Measurements from ENCODE around the gene GBX2. TPM values are rescaled to one million over a fixed set of nuclear protein-coding genes. Genes with fewer than 3 reads are reported as not detected.

The GBX2 gene
- total RNA-seq, 1 donor, result not detected

DNA sequence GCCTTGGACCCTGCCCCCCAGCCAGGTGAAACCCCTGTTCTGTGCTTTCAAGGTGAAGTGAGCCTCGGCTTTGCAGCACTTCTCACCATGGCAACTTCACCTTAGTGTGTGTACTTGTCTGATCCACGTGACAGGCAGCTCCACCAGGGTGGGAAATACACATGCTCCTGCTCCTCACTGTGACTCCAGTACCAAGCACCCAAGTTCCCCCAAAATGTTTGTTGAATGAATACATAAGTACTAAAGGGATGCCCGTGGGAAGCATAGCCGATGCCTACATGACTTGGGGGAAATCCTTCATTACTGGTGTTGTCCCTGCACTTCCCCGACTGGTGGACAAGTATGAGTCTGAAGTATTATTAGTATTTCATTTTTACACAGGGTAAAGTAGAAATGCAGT is 41.8 kb upstream of the GBX2 start:
- DNase-seq (ENCODE audit: insufficient read length, low spot score, missing footprints), result no peak
- Histone ChIP-seq H3K4me3 (ENCODE audit: insufficient read depth, low read length) (no peak overlapping the region), H2AFZ (ENCODE audit: low read length) (no peak overlapping the region), H3K36me3 (ENCODE audit: insufficient read depth, low read length) (no peaks in the 10 kb centered on the region), H3K27ac (ENCODE audit: low read depth, low read length) (no peak overlapping the region), H3K79me2 (ENCODE audit: insufficient read depth, low read length) (no peaks in the 10 kb centered on the region), H3K4me1 (ENCODE audit: insufficient read depth, low read length) (no peaks in the 10 kb centered on the region), H3K27me3 (ENCODE audit: insufficient read depth, low read length) (peaks cover 7% of the 10 kb centered on the region), H4K20me1 (ENCODE audit: insufficient read depth, low read length) (no peaks in the 10 kb centered on the region), H3K4me2 (ENCODE audit: insufficient read depth, low read length) (no peak overlapping the region), H3K9me3 (ENCODE audit: low read depth, low read length) (no peaks in the 10 kb centered on the region)
- TF ChIP-seq, protein P1, sequence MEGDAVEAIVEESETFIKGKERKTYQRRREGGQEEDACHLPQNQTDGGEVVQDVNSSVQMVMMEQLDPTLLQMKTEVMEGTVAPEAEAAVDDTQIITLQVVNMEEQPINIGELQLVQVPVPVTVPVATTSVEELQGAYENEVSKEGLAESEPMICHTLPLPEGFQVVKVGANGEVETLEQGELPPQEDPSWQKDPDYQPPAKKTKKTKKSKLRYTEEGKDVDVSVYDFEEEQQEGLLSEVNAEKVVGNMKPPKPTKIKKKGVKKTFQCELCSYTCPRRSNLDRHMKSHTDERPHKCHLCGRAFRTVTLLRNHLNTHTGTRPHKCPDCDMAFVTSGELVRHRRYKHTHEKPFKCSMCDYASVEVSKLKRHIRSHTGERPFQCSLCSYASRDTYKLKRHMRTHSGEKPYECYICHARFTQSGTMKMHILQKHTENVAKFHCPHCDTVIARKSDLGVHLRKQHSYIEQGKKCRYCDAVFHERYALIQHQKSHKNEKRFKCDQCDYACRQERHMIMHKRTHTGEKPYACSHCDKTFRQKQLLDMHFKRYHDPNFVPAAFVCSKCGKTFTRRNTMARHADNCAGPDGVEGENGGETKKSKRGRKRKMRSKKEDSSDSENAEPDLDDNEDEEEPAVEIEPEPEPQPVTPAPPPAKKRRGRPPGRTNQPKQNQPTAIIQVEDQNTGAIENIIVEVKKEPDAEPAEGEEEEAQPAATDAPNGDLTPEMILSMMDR (IDR thresholded peaks at IDR 0.05; ENCODE audit: extremely low read depth, low read depth, low read length), result no peak

DNA sequence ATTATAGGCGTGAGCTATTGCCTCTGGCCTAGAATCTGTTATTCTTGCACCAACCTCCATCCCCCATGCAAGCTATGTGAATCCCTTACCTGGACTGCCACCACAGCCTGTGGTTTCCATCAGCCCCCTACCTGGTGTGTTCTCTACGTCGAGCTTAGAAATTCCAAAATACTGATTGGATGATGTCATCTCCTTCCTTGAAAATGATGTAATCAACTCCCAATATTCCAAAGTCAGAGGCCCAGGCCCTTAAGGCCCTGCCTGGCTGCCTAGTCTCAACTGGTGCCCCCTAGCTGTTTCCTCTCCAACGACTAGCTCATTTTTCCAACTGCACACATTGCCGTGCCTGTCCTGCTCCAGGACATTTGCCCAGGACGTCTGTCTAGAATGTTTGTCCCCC is 41.3 kb upstream of the GBX2 start:
- TF ChIP-seq, protein P1 (IDR thresholded peaks at IDR 0.05; ENCODE audit: extremely low read depth, low read depth, low read length), result no peak
- Histone ChIP-seq H3K36me3 (ENCODE audit: insufficient read depth, low read length) (no peaks in the 10 kb centered on the region), H3K27ac (ENCODE audit: low read depth, low read length) (no peak overlapping the region), H2AFZ (ENCODE audit: low read length) (no peak overlapping the region), H4K20me1 (ENCODE audit: insufficient read depth, low read length) (no peaks in the 10 kb centered on the region), H3K4me1 (ENCODE audit: insufficient read depth, low read length) (no peaks in the 10 kb centered on the region), H3K27me3 (ENCODE audit: insufficient read depth, low read length) (peaks cover 7% of the 10 kb centered on the region), H3K9me3 (ENCODE audit: low read depth, low read length) (no peaks in the 10 kb centered on the region), H3K79me2 (ENCODE audit: insufficient read depth, low read length) (no peaks in the 10 kb centered on the region), H3K4me3 (ENCODE audit: insufficient read depth, low read length) (no peak overlapping the region), H3K4me2 (ENCODE audit: insufficient read depth, low read length) (no peak overlapping the region)
- DNase-seq (ENCODE audit: insufficient read length, low spot score, missing footprints), result no peak

DNA sequence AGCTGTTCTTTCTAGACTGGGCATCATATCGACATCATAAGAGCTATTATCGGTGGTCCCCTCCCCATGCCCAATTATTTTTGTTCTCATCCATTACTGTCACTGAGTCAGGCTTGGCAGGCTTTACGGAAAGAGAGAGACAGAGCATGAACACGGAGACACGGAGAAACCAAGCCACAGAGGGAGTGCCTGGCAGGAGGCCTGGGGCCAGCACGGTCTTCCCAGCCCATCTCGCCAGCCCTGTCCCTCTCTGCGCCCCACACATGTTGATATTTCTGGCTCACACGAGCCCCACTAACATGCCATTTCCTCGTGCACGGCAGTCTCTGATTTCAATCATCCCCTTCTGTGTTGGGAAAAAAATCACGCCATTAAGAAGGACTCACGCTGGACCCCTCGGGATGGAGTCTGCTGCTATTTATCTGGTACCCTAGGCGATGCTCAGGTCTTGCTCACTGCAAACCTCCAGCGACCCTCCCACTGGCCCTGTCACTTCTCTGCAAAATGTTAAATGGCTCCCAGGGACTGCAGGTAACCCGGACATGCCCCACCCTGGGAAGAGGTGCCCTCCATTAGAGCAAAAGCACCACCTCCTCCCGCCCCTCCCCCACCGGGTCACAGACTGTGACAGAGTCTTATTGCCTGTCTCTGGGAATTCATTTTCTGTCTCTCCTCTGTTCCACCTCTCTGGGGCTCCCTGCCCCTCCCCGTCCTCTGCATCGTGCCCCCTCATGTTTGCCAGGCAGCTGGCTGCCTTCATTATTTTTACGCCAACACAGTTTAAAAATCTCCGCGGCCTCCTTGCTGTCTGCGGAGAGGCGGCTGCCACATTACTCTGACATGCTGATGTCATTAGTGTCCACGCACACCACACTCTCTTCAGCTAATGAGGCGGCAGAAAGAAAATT is 40.1 kb upstream of the GBX2 start:
- no peaks in the 10 kb centered on the region for H3K4me1 ChIP-seq (ENCODE audit: insufficient read depth, low read length)
- no peak overlapping the region for H3K4me2 ChIP-seq (ENCODE audit: insufficient read depth, low read length)
- no peak overlapping the region for H3K4me3 ChIP-seq (ENCODE audit: insufficient read depth, low read length)
- H3K79me2 ChIP-seq (ENCODE audit: insufficient read depth, low read length), result no peaks in the 10 kb centered on the region
- no peaks in the 10 kb centered on the region for H3K36me3 ChIP-seq (ENCODE audit: insufficient read depth, low read length)
- TF ChIP-seq, protein P1 (IDR thresholded peaks at IDR 0.05; ENCODE audit: extremely low read depth, low read depth, low read length), result no peak
- DNase-seq (ENCODE audit: insufficient read length, low spot score, missing footprints), result no peak
- H3K9me3 ChIP-seq (ENCODE audit: low read depth, low read length), result no peaks in the 10 kb centered on the region
- peaks cover 4% of the 10 kb centered on the region for H3K27me3 ChIP-seq (ENCODE audit: insufficient read depth, low read length)
- no peak overlapping the region for H3K27ac ChIP-seq (ENCODE audit: low read depth, low read length)
- H4K20me1 ChIP-seq (ENCODE audit: insufficient read depth, low read length), result no peaks in the 10 kb centered on the region
- no peak overlapping the region for H2AFZ ChIP-seq (ENCODE audit: low read length)

DNA sequence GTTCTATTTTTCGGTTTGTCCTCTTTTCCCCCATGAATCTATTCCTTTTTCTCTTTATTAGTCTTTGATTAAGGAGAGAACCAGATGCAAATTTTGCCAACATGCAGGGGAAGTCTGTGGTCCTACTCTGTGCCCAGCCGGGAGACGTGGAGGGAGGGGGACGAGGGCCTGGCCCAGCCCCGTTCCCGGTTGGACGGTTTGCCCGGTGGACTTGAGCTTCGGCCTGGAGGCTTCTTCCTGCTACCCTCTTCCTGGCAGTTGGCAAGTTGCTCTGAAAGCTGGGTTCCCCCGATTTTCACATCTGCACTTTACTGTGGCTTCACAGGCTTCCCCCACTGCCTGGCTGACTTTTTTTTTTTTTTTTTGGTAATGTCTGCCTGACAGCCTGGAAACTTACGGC is 39.3 kb upstream of the GBX2 start:
- TF ChIP-seq, protein P1 (IDR thresholded peaks at IDR 0.05; ENCODE audit: extremely low read depth, low read depth, low read length), result no peak
- Histone ChIP-seq H3K79me2 (ENCODE audit: insufficient read depth, low read length) (no peaks in the 10 kb centered on the region), H3K27ac (ENCODE audit: low read depth, low read length) (no peak overlapping the region), H2AFZ (ENCODE audit: low read length) (no peak overlapping the region), H3K4me2 (ENCODE audit: insufficient read depth, low read length) (no peak overlapping the region), H3K4me1 (ENCODE audit: insufficient read depth, low read length) (no peaks in the 10 kb centered on the region), H3K9me3 (ENCODE audit: low read depth, low read length) (no peaks in the 10 kb centered on the region), H3K36me3 (ENCODE audit: insufficient read depth, low read length) (no peaks in the 10 kb centered on the region), H3K4me3 (ENCODE audit: insufficient read depth, low read length) (no peak overlapping the region), H4K20me1 (ENCODE audit: insufficient read depth, low read length) (no peaks in the 10 kb centered on the region), H3K27me3 (ENCODE audit: insufficient read depth, low read length) (peaks cover 4% of the 10 kb centered on the region)
- DNase-seq (ENCODE audit: insufficient read length, low spot score, missing footprints), result no peak

All from osteoblast (primary cell).